HCT116 (cell line): ENCODE measurements around the gene PAQR8. TPM values are rescaled to one million over a fixed set of nuclear protein-coding genes. Genes with fewer than 3 reads are reported as not detected.

Experiments used
- ATAC-seq: fragments of 200-7000 bp; cut with Tn5 transposase; 2 replicates; pipeline ENCODE4 v1.9.1; 2020; ENCODE audit warnings: mild to moderate bottlenecking, moderate library complexity
- BruUV-seq: library from RNA; stranded (reverse); fragments of 400-500 nt; replicated peaks from 2 replicates; lab custom pipeline; 2021; lab: Mats Ljungman, UMichigan
- CTCF ChIA-PET: fragments of 300-600 bp; sonication (Branson Sonifier 250); formaldehyde crosslinking; loops from one replicate; lab custom pipeline; 2021; ENCODE audit warnings: antibody characterized with exemption; lab: Charles Lee
- POLR2A ChIA-PET: fragments of 300-600, 350-600 bp; sonication (Branson Sonifier 250); formaldehyde crosslinking; loops from one replicate; lab custom pipeline; 2021; ENCODE audit warnings: antibody characterized with exemption; lab: Charles Lee
- RAD21 ChIA-PET, 2 experiments: fragments of 300-600 bp; sonication (Branson Sonifier 250); formaldehyde crosslinking; loops; one replicate each; lab custom pipeline; 2023; ENCODE audit warnings: low total read pairs in 2 of 2; ENCODE audit not compliant: uncharacterized antibody in 2 of 2, unreplicated experiment in 2 of 2, low non-redundant PET in 1 of 2; lab: Charles Lee
- DNase-seq: peaks from one replicate; pipeline ENCODE4 v3.0.0-alpha.2; 2010; ENCODE audit warnings: low read depth, low spot score
- H2AFZ ChIP-seq: fragments of 200-600 bp; shearing (Covaris generic), sonication (generic); 2 replicates; pipeline ENCODE4 v1.6.1; 2017; ENCODE audit warnings: low read depth, mixed run types, mixed read lengths, antibody characterized with exemption, low read length; ENCODE audit not compliant: poor library complexity, severe bottlenecking
- H3K27ac ChIP-seq: 2 replicates; pipeline ENCODE4 v1.5.1; 2012; ENCODE audit warnings: low read depth, low read length
- H3K27me3 ChIP-seq: fragments of 200-600 bp; sonication (generic); 2 replicates; pipeline ENCODE4 v1.6.1; 2016; ENCODE audit warnings: mixed run types, low read length, mixed read lengths; ENCODE audit not compliant: insufficient read depth
- H3K36me3 ChIP-seq, 2 experiments: fragments of 200-500 bp in 1 of 2; fragments of 200-600 bp in 1 of 2; sonication (Bioruptor generic) in 1 of 2; sonication (generic) in 1 of 2; 2 replicates each; pipeline versions ENCODE4 v1.5.1 to v1.6.1; 2014 to 2016; ENCODE audit warnings: low read length in 2 of 2, inconsistent platforms in 1 of 2, mixed read lengths in 1 of 2, mixed run types in 1 of 2; ENCODE audit not compliant: insufficient read depth in 2 of 2, control insufficient read depth in 1 of 2
- H3K4me1 ChIP-seq, 2 experiments: fragments of 200-600 bp in 1 of 2; sonication (generic) in 1 of 2; 2 replicates each; pipeline versions ENCODE4 v1.5.1 to v1.6.1; 2012 to 2017; ENCODE audit warnings: low read length in 2 of 2, inconsistent platforms in 1 of 2, mild to moderate bottlenecking in 1 of 2, mixed read lengths in 1 of 2, mixed run types in 1 of 2, moderate library complexity in 1 of 2; ENCODE audit not compliant: insufficient read depth in 2 of 2, control insufficient read depth in 1 of 2
- H3K4me2 ChIP-seq: fragments of 200-600 bp; sonication (generic); 2 replicates; pipeline ENCODE4 v1.6.1; 2017; ENCODE audit warnings: mixed run types, low read length, mixed read lengths
- H3K4me3 ChIP-seq, 2 experiments: fragments of 200-600 bp in 1 of 2; sonication (generic) in 1 of 2; replicated peaks in 1 of 2; 2 replicates each; pipeline ENCODE4 v1.5.1; 2011 to 2016; ENCODE audit warnings: low read length in 2 of 2, control low read depth in 1 of 2, low read depth in 1 of 2, mild to moderate bottlenecking in 1 of 2, mixed read lengths in 1 of 2, mixed run types in 1 of 2
- H3K79me2 ChIP-seq: fragments of 200-600 bp; sonication (generic); 2 replicates; pipeline ENCODE4 v1.6.1; 2017; ENCODE audit warnings: mild to moderate bottlenecking, mixed run types, low read length, moderate library complexity, mixed read lengths; ENCODE audit not compliant: insufficient read depth
- H3K9ac ChIP-seq: fragments of 200-600 bp; sonication (generic); 2 replicates; pipeline ENCODE4 v1.6.1; 2016; ENCODE audit warnings: low read length, mixed read lengths
- H3K9me2 ChIP-seq: fragments of 200-600 bp; sonication (generic), shearing (Covaris generic); 2 replicates; pipeline ENCODE4 v1.6.1; 2017; ENCODE audit warnings: mixed run types, mild to moderate bottlenecking, moderate library complexity; ENCODE audit not compliant: insufficient read depth
- H3K9me3 ChIP-seq, 2 experiments: fragments of 200-500 bp in 1 of 2; fragments of 200-600 bp in 1 of 2; sonication (Bioruptor generic) in 1 of 2; sonication (generic) in 1 of 2; 2 replicates each; pipeline ENCODE4 v1.6.1; 2014 to 2017; ENCODE audit warnings: low read length in 2 of 2, mixed read lengths in 2 of 2, inconsistent platforms in 1 of 2, low read depth in 1 of 2, mild to moderate bottlenecking in 1 of 2, mixed run types in 1 of 2, moderate library complexity in 1 of 2; ENCODE audit not compliant: control insufficient read depth in 1 of 2, insufficient read depth in 1 of 2
- H4K20me1 ChIP-seq: fragments of 200-600 bp; sonication (generic), shearing (Covaris generic); 2 replicates; pipeline ENCODE4 v1.6.1; 2017; ENCODE audit warnings: mixed run types, mild to moderate bottlenecking, moderate library complexity; ENCODE audit not compliant: insufficient read depth
- CEBPB ChIP-seq: IDR thresholded peaks from 2 replicates; pipeline ENCODE4 v1.6.1; 2012; ENCODE audit warnings: low read depth
- CTCF ChIP-seq, 3 experiments: fragments of 200-600 bp in 1 of 3; sonication (generic) in 1 of 3; IDR thresholded peaks in 2 of 3; conservative IDR thresholded peaks in 1 of 3; 2 replicates each; pipeline ENCODE4 v1.5.1; 2012 to 2017; ENCODE audit warnings: low read depth in 2 of 3, low read length in 2 of 3, antibody characterized with exemption in 1 of 3, borderline replicate concordance in 1 of 3, control low read depth in 1 of 3, mild to moderate bottlenecking in 1 of 3, mixed read lengths in 1 of 3, mixed run types in 1 of 3, moderate library complexity in 1 of 3; ENCODE audit not compliant: insufficient read depth in 1 of 3
- FOSL1 ChIP-seq: IDR thresholded peaks from 2 replicates; pipeline ENCODE4 v1.6.1; 2012; ENCODE audit warnings: low read depth
- RAD21 ChIP-seq: IDR thresholded peaks from 2 replicates; pipeline ENCODE4 v1.6.1; 2012; ENCODE audit warnings: low read depth, mild to moderate bottlenecking
- REST ChIP-seq: IDR thresholded peaks from 2 replicates; pipeline ENCODE4 v1.6.1; 2012; ENCODE audit warnings: low read depth
- SP1 ChIP-seq: IDR thresholded peaks from 2 replicates; pipeline ENCODE4 v1.6.1; 2012; ENCODE audit warnings: low read depth
- SRF ChIP-seq: IDR thresholded peaks from 2 replicates; pipeline ENCODE4 v1.6.1; 2012; ENCODE audit warnings: low read depth
- ZFX ChIP-seq: fragments of 450-650 bp; IDR thresholded peaks from 2 replicates; pipeline ENCODE4 v1.6.1; 2017
- ZNF274 ChIP-seq: fragments of 200-500 bp; sonication (Bioruptor generic); IDR thresholded peaks from 2 replicates; pipeline ENCODE4 v1.6.1; 2014; ENCODE audit warnings: mild to moderate bottlenecking, low read depth, low read length, inconsistent platforms
- intact Hi-C: fragments of 100-400 bp; cut with micrococcal nuclease; formaldehyde crosslinking; loops from 2 replicates; pipeline ENCODE4 v1.10.0; 2022
- total RNA-seq: library from RNA; stranded (reverse); gene quantifications from one replicate; pipeline ENCODE4 v1.2.1, GENCODE V29; 2021; ENCODE audit not compliant: unreplicated experiment
- TF ChIP-seq, protein P1 (sequence below): IDR thresholded peaks from 2 replicates; pipeline ENCODE4 v1.6.1; 2012

PAQR8 gene
- total RNA-seq, 1 experiment from 2014 or later: 5.9 TPM

DNA sequence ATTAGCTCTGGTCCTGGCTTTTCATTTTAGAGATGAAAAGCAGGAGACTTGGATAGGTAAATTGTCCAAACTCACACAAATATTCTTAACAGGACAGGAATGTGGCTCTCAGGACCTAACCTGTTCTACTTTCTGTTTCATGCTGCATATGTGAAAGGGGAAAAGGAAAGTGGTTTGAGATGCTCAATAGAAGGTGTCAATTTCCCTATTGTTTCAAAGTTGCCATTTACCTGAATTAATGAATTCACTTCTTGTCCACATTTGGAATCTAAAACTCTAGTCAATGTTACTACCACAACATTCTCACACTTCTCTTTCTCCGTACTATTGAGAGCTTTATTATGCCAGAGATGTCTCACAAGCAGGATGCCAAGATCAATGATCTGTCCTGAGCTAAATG lies 53.4 kb downstream of the PAQR8 start:
- ATAC-seq (no peak), DNase-seq (no peak)
- Histone ChIP-seq H3K9ac (no peak overlapping the region), H3K4me2 (no peak overlapping the region), H3K4me3 (no peak overlapping the region), H4K20me1 (no peaks in the 10 kb centered on the region), H3K36me3 (no peaks in the 10 kb centered on the region), H3K79me2 (no peaks in the 10 kb centered on the region), H3K9me2 (no peaks in the 10 kb centered on the region), H3K27ac (no peak overlapping the region), H2AFZ (peak overlapping the region; percentile 33), H3K27me3 (no peaks in the 10 kb centered on the region), H3K4me1 (peaks cover 11 to 35% of the 10 kb centered on the region in 2 experiments), H3K9me3 (no peaks in the 10 kb centered on the region)
- intact Hi-C loops: loop anchor here (5.0 kb wide), 1 partner anchor 162 kb away; the partner anchor contains the start of gene TRAM2
- TF ChIP-seq RAD21: no peak
- no peak for TF ChIP-seq CTCF (IDR thresholded peaks at IDR 0.05 in 2 of 3, conservative IDR thresholded peaks at IDR 0.05 in 1 of 3; ENCODE audit: borderline replicate concordance in 1 of 3, insufficient read depth in 1 of 3, low read depth in 2 of 3, low read length in 2 of 3)
- no peak for TF ChIP-seq SP1
- TF ChIP-seq FOSL1: no peak
- no peak for TF ChIP-seq SRF
- no peak for TF ChIP-seq REST
- no peak for TF ChIP-seq ZFX
- TF ChIP-seq ZNF274: no peak
- no peak for TF ChIP-seq CEBPB
- TF ChIP-seq, protein P1, sequence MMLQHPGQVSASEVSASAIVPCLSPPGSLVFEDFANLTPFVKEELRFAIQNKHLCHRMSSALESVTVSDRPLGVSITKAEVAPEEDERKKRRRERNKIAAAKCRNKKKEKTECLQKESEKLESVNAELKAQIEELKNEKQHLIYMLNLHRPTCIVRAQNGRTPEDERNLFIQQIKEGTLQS: no peak
- BruUV-seq: no TSS peak
- ChIA-PET CTCF (interaction anchor here (1.1 to 1.7 kb wide), 3 partner anchors 53 to 248 kb away, joined by 3 to 9 read pairs (median 6); partner anchors contain the start of gene PAQR8), RAD21 (no interaction called here), POLR2A (no interaction called here)
